HG02840 (cell line): ENCODE measurements around the gene C10orf143.
"Not testable (repeated sequence)": the region's sequence is repeated elsewhere in the genome, so short reads cannot be mapped to it uniquely, and the experiment has no call there.

Experiments
- ATAC-seq: cut with Tn5 transposase; IDR thresholded peaks from one replicate; pipeline ENCODE4 v1.9.1; 2021; ENCODE audit warnings: mild to moderate bottlenecking, moderate library complexity, moderate number of reproducible peaks; ENCODE audit not compliant: unreplicated experiment, low FRiP score

Gene C10orf143

GRCh38 chr10:130112821-130113220, 2.2 kb upstream of the C10orf143 start:
- no peak for ATAC-seq

- no peak for ATAC-seq
Measured at GRCh38 chr10:130111852-130112180, 1.2 kb upstream of the C10orf143 start.

DNA sequence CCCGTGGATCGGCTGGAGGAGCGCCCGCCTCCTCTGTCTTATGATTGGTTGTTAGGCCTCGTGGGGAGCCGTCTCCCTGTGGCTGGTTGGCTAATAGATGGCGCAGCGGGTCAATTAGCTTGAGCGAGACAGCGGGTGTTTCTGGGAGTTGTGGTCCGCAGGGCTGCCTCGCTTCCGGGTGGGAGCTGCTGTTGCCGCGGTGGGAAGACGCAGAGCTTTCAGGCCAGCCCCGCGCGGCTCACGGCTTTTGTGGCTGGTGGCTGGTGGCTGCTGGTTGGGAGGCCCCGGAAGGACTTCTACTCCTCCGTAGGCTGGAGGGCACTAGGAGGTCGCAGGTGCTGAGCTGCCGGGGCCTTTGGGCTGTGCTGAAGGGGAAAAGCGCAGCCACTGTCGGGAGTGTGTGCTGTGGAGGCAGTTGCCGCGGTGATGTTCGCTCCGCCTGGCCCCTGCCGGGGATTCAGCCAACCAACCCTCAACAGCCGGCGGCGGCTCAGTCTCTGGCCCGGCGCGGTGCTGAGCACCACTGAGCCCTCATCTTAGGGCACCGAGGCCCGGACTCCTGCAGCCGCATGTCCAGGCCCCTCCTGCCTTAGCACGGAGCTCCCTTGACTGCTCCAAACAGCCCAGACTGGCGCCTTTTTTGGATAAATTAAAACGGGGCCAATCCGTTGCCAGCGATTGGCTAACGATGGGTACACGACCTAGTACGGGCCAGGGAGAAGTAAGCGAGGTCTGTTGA, 652 bp upstream of the C10orf143 start:
- ATAC-seq, result peak; percentile 91

GRCh38 chr10:130109796-130110245, 809 bp downstream of the C10orf143 start:
- peak; percentile 0 for ATAC-seq

DNA sequence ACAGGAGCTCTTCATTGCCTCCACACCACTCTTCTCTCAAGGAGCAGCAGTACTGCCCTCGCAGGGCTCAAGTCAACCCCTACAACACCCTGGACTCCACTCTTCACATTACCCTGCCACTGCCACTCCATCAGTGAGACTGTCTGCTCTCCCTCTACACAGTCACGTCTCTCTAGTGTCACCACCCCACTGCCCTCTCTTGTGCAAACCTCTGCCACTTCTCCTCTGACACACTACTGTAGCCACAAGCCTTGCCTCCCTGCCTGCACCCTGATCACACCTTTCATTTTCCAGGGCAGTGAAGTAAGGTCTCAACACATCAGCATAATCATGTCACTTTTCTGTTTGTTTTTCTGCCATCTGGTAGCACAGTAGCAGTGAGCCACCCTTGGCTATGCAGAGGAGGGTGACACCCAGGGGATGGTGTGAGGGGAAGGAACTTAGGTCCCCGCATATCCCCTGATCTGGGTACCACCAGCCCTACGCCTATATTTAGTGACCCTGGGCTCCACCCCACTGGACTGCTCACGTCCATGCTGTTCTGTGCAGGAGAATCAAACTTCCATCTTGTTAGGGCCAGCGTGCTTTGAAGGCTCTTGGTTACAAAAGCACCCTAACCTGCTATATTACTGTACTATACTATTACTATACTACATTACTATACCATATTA, 1.6 kb downstream of the C10orf143 start:
- ATAC-seq, result no peak

DNA sequence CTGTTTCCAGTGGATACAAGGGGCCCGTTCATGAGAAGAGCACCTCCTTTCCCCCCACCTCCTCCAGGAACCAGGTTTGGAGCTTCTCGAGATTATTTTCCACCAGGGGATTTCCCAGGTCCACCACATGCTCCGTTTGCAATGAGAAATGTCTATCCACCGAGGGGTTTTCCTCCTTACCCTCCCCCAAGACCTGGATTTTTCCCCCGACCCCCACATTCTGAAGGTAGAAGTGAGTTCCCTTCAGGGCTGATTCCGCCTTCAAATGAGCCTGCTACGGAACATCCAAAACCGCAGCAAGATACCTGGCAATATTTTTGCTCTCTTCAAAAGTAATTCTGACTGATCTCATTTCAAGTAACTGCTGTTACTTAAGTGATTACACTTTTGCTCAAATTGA, 2.5 kb downstream of the C10orf143 start:
- ATAC-seq, result not testable (repeated sequence)

DNA sequence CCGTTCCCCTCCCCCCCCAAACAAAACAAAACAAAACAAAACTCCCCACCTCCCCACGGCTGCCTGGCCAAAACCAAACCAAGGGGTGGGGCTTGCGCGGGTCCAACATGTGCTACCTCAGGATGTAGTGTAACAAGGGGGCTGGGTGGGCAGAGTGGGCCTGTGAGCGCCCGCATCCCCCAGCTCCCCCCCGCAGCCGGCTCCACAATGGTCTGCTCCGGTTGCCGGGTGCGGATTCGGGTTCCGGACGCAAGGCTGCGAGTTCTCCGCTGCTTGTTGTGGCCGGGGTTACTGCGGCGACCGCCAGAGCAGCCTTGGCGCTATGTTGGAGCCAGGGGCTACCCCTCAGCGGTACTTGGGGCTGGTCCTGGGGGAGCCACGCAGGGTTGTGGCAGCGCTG, 4.9 kb downstream of the C10orf143 start:
- no peak for ATAC-seq

- no peak for ATAC-seq
Measured at GRCh38 chr10:130099344-130099743, 11.3 kb downstream of the C10orf143 start.

GRCh38 chr10:130090565-130090964, 20.1 kb downstream of the C10orf143 start:
- ATAC-seq, result not testable (repeated sequence)

GRCh38 chr10:130080461-130080814, 30.2 kb downstream of the C10orf143 start:
- no peak for ATAC-seq

- ATAC-seq, result no peak
Measured at GRCh38 chr10:130079614-130080460, 30.8 kb downstream of the C10orf143 start.

GRCh38 chr10:130078120-130078519, 32.5 kb downstream of the C10orf143 start:
- ATAC-seq, result no peak

GRCh38 chr10:130076681-130077080, 33.9 kb downstream of the C10orf143 start:
- no peak for ATAC-seq

DNA sequence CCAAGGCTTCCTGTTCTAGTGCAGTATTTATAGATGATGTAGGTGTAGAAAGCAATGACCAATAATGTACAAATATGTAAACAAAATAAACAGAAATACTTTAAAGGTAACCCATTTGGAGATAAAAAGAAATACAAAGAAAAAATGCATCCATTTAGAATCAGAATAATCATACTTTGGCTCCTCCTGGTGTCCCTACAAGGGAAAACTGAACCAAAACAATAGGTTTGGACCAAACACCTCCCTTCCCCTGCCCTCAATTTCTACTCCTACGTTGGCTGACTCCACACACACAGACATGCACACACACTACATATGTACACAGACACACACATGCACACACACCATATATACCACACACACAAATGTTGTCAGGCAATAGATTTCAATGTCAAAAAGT, 36.0 kb downstream of the C10orf143 start:
- no peak for ATAC-seq

DNA sequence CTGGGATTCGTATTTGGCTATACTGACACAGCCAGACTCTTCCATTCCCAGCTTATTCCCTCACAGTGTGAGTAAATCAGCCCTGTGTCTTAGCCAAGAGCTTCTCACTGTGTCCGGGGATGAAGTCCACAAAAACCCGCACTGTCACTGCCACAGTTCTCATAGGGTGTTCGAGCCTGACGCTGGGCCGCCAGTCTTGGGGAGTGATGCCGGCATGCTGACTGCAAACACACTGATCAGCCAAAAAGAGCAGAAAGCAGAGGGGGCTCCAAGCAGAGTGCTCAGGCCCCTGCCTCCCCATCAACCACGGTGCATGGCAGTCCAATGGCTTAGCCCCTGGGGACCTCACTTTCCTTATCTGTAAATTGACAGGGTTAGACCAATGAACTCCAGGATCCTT, 36.7 kb downstream of the C10orf143 start:
- no peak for ATAC-seq

- ATAC-seq, result no peak
Measured at GRCh38 chr10:130072247-130072646, 38.4 kb downstream of the C10orf143 start.

GRCh38 chr10:130067893-130068292, 42.7 kb downstream of the C10orf143 start:
- ATAC-seq, result no peak

DNA sequence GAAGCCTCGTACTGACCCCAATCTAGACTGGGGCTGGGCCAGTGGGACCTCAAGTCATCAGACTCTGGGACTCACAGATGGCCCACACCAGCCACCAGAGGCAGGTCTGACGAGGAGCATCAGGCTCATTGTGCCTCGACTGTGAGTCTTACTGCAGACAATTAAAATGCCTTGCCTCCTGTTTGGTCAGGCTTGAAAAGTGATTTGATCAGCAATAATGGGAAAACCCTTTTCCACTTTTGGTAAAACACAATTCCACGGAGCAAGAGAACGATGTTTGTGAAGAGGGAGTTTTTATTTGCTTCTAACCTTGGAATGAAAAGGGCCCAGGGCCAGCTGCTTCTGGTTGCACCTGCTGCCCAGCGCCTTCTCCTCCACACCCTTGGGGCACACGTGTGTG, 43.9 kb downstream of the C10orf143 start:
- no peak for ATAC-seq

DNA sequence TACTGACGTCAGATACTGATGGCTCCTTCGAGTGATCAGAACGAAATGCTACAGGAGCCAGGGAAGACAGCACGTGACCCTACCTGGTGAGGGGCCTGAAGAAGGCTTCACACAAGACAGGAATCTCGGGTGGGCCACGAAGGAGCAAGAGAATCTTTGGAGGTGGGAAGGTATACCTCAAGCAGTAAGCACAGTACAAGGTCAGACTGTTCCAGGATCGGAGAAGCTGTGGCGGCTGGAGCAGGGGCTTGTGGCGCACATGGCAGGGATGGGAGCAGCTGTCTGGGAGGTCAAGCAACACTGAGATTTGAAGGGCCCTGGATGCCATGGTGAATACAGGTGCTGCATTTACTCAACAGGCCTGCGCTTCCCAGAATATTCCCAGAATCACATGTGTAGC, 45.4 kb downstream of the C10orf143 start:
- ATAC-seq, result no peak

DNA sequence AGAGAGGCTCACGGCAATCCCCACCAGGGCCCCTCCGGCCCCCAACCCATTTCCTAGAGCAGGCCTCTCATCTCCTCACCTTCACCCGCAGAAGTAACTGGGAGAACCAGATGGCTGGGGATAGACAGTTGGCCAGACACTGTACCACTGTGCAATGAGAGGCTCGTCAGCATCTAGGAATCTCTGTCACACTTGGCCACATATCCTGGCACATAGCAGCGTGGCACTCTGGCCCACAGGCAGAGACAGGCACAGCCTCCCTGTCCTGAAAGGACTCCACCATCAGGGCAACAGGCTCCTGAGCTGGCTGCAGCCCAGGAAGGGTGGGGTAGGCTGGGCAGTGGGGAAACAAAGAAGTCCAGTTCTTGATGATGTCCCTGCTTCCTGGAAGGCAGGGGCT, 45.8 kb downstream of the C10orf143 start:
- no peak for ATAC-seq

DNA sequence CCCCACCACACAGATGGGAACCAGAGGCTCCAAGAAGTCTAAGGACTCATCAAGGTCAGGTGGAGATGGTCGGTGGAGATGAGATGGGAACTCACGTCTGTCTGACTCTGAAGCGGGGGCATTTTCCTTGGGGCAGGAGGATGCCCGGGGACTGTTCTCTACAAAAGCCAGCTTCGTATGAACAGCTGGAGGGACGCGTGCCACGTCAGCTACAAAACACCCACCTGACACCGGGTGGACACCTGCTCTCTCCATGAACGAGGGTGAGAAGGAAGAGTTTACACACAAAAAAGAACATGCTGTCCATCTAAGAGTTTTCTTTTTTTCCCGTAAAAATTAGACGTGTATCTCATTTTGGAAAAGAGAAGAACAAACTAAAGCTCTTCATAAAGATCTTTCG, 47.7 kb downstream of the C10orf143 start:
- no peak for ATAC-seq
